Neural cell (in vitro differentiated cells): ENCODE results near the gene TNS1. TPM values are rescaled to one million over a fixed set of nuclear protein-coding genes. Genes with fewer than 3 reads are reported as not detected.

ENCODE experiments used
- H2AFZ ChIP-seq: fragments of 200-600, 300-800 bp; sonication (generic), shearing (Covaris generic); 2 replicates; pipeline ENCODE4 v1.6.0; 2014; ENCODE audit warnings: low read depth, mild to moderate bottlenecking, antibody characterized with exemption, low read length, moderate library complexity
- H3F3A ChIP-seq: fragments of 200-600 bp; shearing (Covaris generic); 2 replicates; pipeline ENCODE4 v1.6.1; 2016; ENCODE audit warnings: mild to moderate bottlenecking, moderate library complexity, mixed read lengths, antibody characterized with exemption, low read length; ENCODE audit not compliant: insufficient read depth, poor library complexity, severe bottlenecking
- H3K27ac ChIP-seq: fragments of 200-600, 300-800 bp; sonication (generic), shearing (Covaris generic); 2 replicates; pipeline ENCODE4 v1.5.1; 2014; ENCODE audit warnings: mild to moderate bottlenecking, low read length, moderate library complexity
- H3K27me3 ChIP-seq: fragments of 300-800, 200-600 bp; sonication (generic), shearing (Covaris generic); 2 replicates; pipeline ENCODE4 v1.6.0; 2014; ENCODE audit warnings: mild to moderate bottlenecking, low read depth, low read length, moderate library complexity; ENCODE audit not compliant: insufficient read depth
- H3K36me3 ChIP-seq: fragments of 300-800, 200-600 bp; sonication (generic), shearing (Covaris generic); 2 replicates; pipeline ENCODE4 v1.5.1; 2014; ENCODE audit warnings: mild to moderate bottlenecking, antibody characterized with exemption, low read length, moderate library complexity; ENCODE audit not compliant: insufficient read depth
- H3K4me2 ChIP-seq: fragments of 300-800, 200-600 bp; sonication (generic), shearing (Covaris generic); 2 replicates; pipeline ENCODE4 v1.6.0; 2014; ENCODE audit warnings: mild to moderate bottlenecking, low read length
- H3K4me3 ChIP-seq: fragments of 300-800, 200-600 bp; sonication (generic), shearing (Covaris generic); 2 replicates; pipeline ENCODE4 v1.5.1; 2014; ENCODE audit warnings: mild to moderate bottlenecking, low read length, moderate library complexity
- H3K79me2 ChIP-seq: fragments of 200-600 bp; shearing (Covaris generic); replicated peaks from 2 replicates; pipeline ENCODE4 v1.6.0; 2014; ENCODE audit warnings: mild to moderate bottlenecking, low read length, moderate library complexity; ENCODE audit not compliant: insufficient read depth
- H3K9ac ChIP-seq: fragments of 300-800, 200-600 bp; sonication (generic), shearing (Covaris generic); 2 replicates; pipeline ENCODE4 v1.6.1; 2016; ENCODE audit warnings: mild to moderate bottlenecking, low read length, mixed read lengths
- H3K9me2 ChIP-seq: fragments of 200-600 bp; shearing (Covaris generic); 2 replicates; pipeline ENCODE4 v1.6.1; 2016; ENCODE audit warnings: mild to moderate bottlenecking, low read length, mixed read lengths; ENCODE audit not compliant: insufficient read depth
- H3K9me3 ChIP-seq: fragments of 200-600, 300-800 bp; sonication (generic), shearing (Covaris generic); 2 replicates; pipeline ENCODE4 v1.6.1; 2016; ENCODE audit warnings: mild to moderate bottlenecking, mixed run types, low read length, moderate library complexity, mixed read lengths
- H4K20me1 ChIP-seq: fragments of 200-600 bp; shearing (Covaris generic); 2 replicates; pipeline ENCODE4 v1.6.1; 2016; ENCODE audit warnings: mild to moderate bottlenecking, mixed run types; ENCODE audit not compliant: insufficient read depth
- CTCF ChIP-seq: fragments of 450-650 bp; IDR thresholded peaks from 2 replicates; pipeline ENCODE4 v1.5.1; 2014; ENCODE audit warnings: antibody characterized with exemption, mild to moderate bottlenecking, moderate library complexity; ENCODE audit not compliant: poor library complexity, severe bottlenecking
- EP300 ChIP-seq: fragments of 450-650 bp; conservative IDR thresholded peaks from 2 replicates; pipeline ENCODE4 v1.6.1; 2014; ENCODE audit warnings: antibody characterized with exemption, mild to moderate bottlenecking, moderate library complexity; ENCODE audit not compliant: poor library complexity, severe bottlenecking
- EZH2 ChIP-seq: fragments of 200-600, 300-800 bp; shearing (Covaris generic), sonication (generic); IDR thresholded peaks from 2 replicates; pipeline ENCODE4 v1.6.1; 2014; ENCODE audit warnings: antibody characterized with exemption, low read length, borderline replicate concordance, mild to moderate bottlenecking; ENCODE audit not compliant: insufficient read depth, poor library complexity, severe bottlenecking
- MXI1 ChIP-seq: fragments of 450-650 bp; conservative IDR thresholded peaks from 2 replicates; pipeline ENCODE4 v1.6.1; 2014; ENCODE audit warnings: antibody characterized with exemption, mild to moderate bottlenecking; ENCODE audit not compliant: poor library complexity, severe bottlenecking
- POLR2AphosphoS5 ChIP-seq: IDR thresholded peaks from 2 replicates; pipeline ENCODE4 v1.6.1; 2012
- RAD21 ChIP-seq: fragments of 450-650 bp; conservative IDR thresholded peaks from 2 replicates; pipeline ENCODE4 v1.6.1; 2014; ENCODE audit warnings: antibody characterized with exemption, mild to moderate bottlenecking, moderate library complexity
- SMC3 ChIP-seq: fragments of 450-650 bp; conservative IDR thresholded peaks from 2 replicates; pipeline ENCODE4 v1.6.1; 2014; ENCODE audit warnings: antibody characterized with exemption, mild to moderate bottlenecking, moderate library complexity; ENCODE audit not compliant: poor library complexity
- TAF1 ChIP-seq: IDR thresholded peaks from 2 replicates; pipeline ENCODE4 v1.6.1; 2012; ENCODE audit warnings: low read depth
- polyA plus RNA-seq: library from polyadenylated mRNA; depleted of rRNA; stranded (reverse); fragments of >200 nt; gene quantifications from 2 replicates; pipeline ENCODE4 v1.2.3, GENCODE V29; 2014
- TF ChIP-seq, protein P1 (sequence below): IDR thresholded peaks from 2 replicates; pipeline ENCODE4 v1.6.1; 2012; ENCODE audit warnings: borderline replicate concordance

TNS1 gene
- polyA plus RNA-seq, 1 donor from 2014 or later, result 1.5 TPM

GRCh38 chr2:217830061-217830460 is 172.7 kb downstream of the TNS1 start:
- Histone ChIP-seq H3K27ac (no peak overlapping the region), H3K4me2 (no peak overlapping the region), H3K9me2 (no peaks in the 10 kb centered on the region), H4K20me1 (no peaks in the 10 kb centered on the region), H3K79me2 (no peaks in the 10 kb centered on the region), H3F3A (no peaks in the 10 kb centered on the region), H3K9ac (no peak overlapping the region), H3K36me3 (no peaks in the 10 kb centered on the region), H3K9me3 (no peaks in the 10 kb centered on the region), H3K4me3 (no peak overlapping the region), H3K27me3 (no peaks in the 10 kb centered on the region), H2AFZ (no peak overlapping the region)
- TF ChIP-seq SMC3 (no peak), POLR2AphosphoS5 (no peak), EP300 (no peak)

DNA sequence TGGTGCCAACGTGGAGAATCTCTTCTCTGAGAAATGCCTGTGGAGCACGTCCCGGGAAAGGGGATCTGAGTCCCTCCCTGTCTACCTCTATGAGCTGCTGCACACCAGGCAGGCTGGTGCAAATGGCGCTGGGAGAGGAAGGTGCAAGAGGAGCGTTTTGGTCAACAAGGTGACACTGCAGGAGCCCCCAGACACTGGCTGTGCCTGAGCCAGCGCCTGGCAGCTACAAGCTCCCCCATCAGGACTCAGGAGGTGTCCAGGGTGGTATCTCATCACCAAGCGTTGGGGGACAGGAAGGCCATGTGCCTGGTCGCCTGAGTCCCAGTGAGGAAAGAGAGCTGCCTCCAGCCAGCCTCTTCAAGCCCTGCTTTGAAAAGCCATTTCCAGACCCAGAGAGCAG is 173.4 kb downstream of the TNS1 start:
- Histone ChIP-seq H3K9me3 (no peaks in the 10 kb centered on the region), H3K4me2 (no peak overlapping the region), H3K9ac (no peak overlapping the region), H2AFZ (no peak overlapping the region), H3K36me3 (no peaks in the 10 kb centered on the region), H3K27ac (no peak overlapping the region), H4K20me1 (no peaks in the 10 kb centered on the region), H3K27me3 (no peaks in the 10 kb centered on the region), H3K9me2 (no peaks in the 10 kb centered on the region), H3K4me3 (no peak overlapping the region), H3K79me2 (no peaks in the 10 kb centered on the region), H3F3A (no peaks in the 10 kb centered on the region)
- TF ChIP-seq, protein P1, sequence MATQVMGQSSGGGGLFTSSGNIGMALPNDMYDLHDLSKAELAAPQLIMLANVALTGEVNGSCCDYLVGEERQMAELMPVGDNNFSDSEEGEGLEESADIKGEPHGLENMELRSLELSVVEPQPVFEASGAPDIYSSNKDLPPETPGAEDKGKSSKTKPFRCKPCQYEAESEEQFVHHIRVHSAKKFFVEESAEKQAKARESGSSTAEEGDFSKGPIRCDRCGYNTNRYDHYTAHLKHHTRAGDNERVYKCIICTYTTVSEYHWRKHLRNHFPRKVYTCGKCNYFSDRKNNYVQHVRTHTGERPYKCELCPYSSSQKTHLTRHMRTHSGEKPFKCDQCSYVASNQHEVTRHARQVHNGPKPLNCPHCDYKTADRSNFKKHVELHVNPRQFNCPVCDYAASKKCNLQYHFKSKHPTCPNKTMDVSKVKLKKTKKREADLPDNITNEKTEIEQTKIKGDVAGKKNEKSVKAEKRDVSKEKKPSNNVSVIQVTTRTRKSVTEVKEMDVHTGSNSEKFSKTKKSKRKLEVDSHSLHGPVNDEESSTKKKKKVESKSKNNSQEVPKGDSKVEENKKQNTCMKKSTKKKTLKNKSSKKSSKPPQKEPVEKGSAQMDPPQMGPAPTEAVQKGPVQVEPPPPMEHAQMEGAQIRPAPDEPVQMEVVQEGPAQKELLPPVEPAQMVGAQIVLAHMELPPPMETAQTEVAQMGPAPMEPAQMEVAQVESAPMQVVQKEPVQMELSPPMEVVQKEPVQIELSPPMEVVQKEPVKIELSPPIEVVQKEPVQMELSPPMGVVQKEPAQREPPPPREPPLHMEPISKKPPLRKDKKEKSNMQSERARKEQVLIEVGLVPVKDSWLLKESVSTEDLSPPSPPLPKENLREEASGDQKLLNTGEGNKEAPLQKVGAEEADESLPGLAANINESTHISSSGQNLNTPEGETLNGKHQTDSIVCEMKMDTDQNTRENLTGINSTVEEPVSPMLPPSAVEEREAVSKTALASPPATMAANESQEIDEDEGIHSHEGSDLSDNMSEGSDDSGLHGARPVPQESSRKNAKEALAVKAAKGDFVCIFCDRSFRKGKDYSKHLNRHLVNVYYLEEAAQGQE, result no peak
- TF ChIP-seq EP300 (no peak), RAD21 (no peak), CTCF (no peak), TAF1 (no peak), POLR2AphosphoS5 (no peak), SMC3 (no peak), EZH2 (no peak), MXI1 (no peak)

- no peak for TF ChIP-seq TAF1
- TF ChIP-seq, protein P1, result no peak
- TF ChIP-seq EP300, result no peak
- TF ChIP-seq POLR2AphosphoS5, result no peak
- TF ChIP-seq SMC3, result no peak
- no peak for TF ChIP-seq MXI1
- TF ChIP-seq CTCF, result no peak
- Histone ChIP-seq H3K79me2 (no peaks in the 10 kb centered on the region), H3K4me2 (no peak overlapping the region), H2AFZ (no peak overlapping the region), H3K4me3 (no peak overlapping the region), H3K36me3 (no peaks in the 10 kb centered on the region), H3K27me3 (no peaks in the 10 kb centered on the region), H4K20me1 (no peaks in the 10 kb centered on the region), H3K27ac (no peak overlapping the region), H3K9me3 (no peaks in the 10 kb centered on the region), H3K9me2 (no peaks in the 10 kb centered on the region), H3F3A (no peaks in the 10 kb centered on the region), H3K9ac (no peak overlapping the region)
Measured at GRCh38 chr2:217828336-217828735, 174.5 kb downstream of the TNS1 start.
